SK-N-DZ (cell line): ENCODE measurements around the gene TSPAN17.
"Not testable (repeated sequence)": the region's sequence is repeated elsewhere in the genome, so short reads cannot be mapped to it uniquely, and the experiment has no call there.

Experiments used
- DNase-seq: peaks from one replicate; pipeline ENCODE4 v3.0.0-alpha.2; 2015; ENCODE audit warnings: low spot score

The TSPAN17 gene

GRCh38 chr5:176679365-176680225 lies 32.3 kb downstream of the TSPAN17 start:
- DNase-seq: no peak

GRCh38 chr5:176680226-176680563 lies 32.9 kb downstream of the TSPAN17 start:
- DNase-seq: no peak

- DNase-seq: no peak
Measured at GRCh38 chr5:176682016-176682531, 34.8 kb downstream of the TSPAN17 start.

- no peak for DNase-seq
Measured at GRCh38 chr5:176685010-176685409, 37.7 kb downstream of the TSPAN17 start.

GRCh38 chr5:176687247-176687646 lies 40.0 kb downstream of the TSPAN17 start:
- DNase-seq: no peak

- no peak for DNase-seq
Measured at GRCh38 chr5:176687881-176688280, 40.6 kb downstream of the TSPAN17 start.

- no peak for DNase-seq
Measured at GRCh38 chr5:176690911-176691310, 43.6 kb downstream of the TSPAN17 start.

GRCh38 chr5:176691524-176691923 lies 44.2 kb downstream of the TSPAN17 start:
- DNase-seq: no peak

GRCh38 chr5:176692326-176692725 lies 45.0 kb downstream of the TSPAN17 start:
- DNase-seq: no peak

- DNase-seq: no peak
Measured at GRCh38 chr5:176692839-176693476, 45.7 kb downstream of the TSPAN17 start.

GRCh38 chr5:176693477-176693851 lies 46.2 kb downstream of the TSPAN17 start:
- no peak for DNase-seq

- DNase-seq: no peak
Measured at GRCh38 chr5:176694146-176694545, 46.9 kb downstream of the TSPAN17 start.

GRCh38 chr5:176694631-176695030 lies 47.3 kb downstream of the TSPAN17 start:
- DNase-seq: no peak

GRCh38 chr5:176695073-176695472 lies 47.8 kb downstream of the TSPAN17 start:
- DNase-seq: no peak

GRCh38 chr5:176697267-176697933 lies 50.1 kb downstream of the TSPAN17 start:
- no peak for DNase-seq

- DNase-seq: peak; percentile 67
Measured at GRCh38 chr5:176697934-176698538, 50.8 kb downstream of the TSPAN17 start.

GRCh38 chr5:176699446-176699845 lies 52.2 kb downstream of the TSPAN17 start:
- not testable (repeated sequence) for DNase-seq

GRCh38 chr5:176700239-176700847 lies 53.1 kb downstream of the TSPAN17 start:
- peak; percentile 41 for DNase-seq

GRCh38 chr5:176702671-176703641 lies 55.7 kb downstream of the TSPAN17 start:
- no peak for DNase-seq

GRCh38 chr5:176703857-176704256 lies 56.6 kb downstream of the TSPAN17 start:
- DNase-seq: no peak
